GM18870 (cell line): ENCODE results near the gene DGCR6L.
"Not testable (repeated sequence)": the region's sequence is repeated elsewhere in the genome, so short reads cannot be mapped to it uniquely, and the experiment has no call there.

ENCODE experiments used
- ATAC-seq: cut with Tn5 transposase; IDR thresholded peaks from one replicate; pipeline ENCODE4 v1.9.1; 2021; ENCODE audit warnings: moderate library complexity; ENCODE audit not compliant: unreplicated experiment

The DGCR6L gene

GRCh38 chr22:20277936-20278635 lies 41.8 kb downstream of the DGCR6L start:
- ATAC-seq: not testable (repeated sequence)

GRCh38 chr22:20276468-20276867 lies 43.4 kb downstream of the DGCR6L start:
- ATAC-seq: no peak

GRCh38 chr22:20275836-20276235 lies 44.0 kb downstream of the DGCR6L start:
- ATAC-seq: no peak

GRCh38 chr22:20275325-20275724 lies 44.5 kb downstream of the DGCR6L start:
- ATAC-seq: not testable (repeated sequence)

GRCh38 chr22:20274374-20274773 lies 45.5 kb downstream of the DGCR6L start:
- not testable (repeated sequence) for ATAC-seq

GRCh38 chr22:20273758-20274181 lies 46.1 kb downstream of the DGCR6L start:
- no peak for ATAC-seq

- ATAC-seq: no peak
These were observed 47.2 kb downstream of the DGCR6L start for GRCh38 chr22:20272700-20273099.

- no peak for ATAC-seq
These were observed 47.7 kb downstream of the DGCR6L start for GRCh38 chr22:20272174-20272573.

GRCh38 chr22:20271114-20271994 lies 48.5 kb downstream of the DGCR6L start:
- ATAC-seq: no peak

GRCh38 chr22:20270190-20271113 lies 49.4 kb downstream of the DGCR6L start:
- ATAC-seq: not testable (repeated sequence)

GRCh38 chr22:20269673-20270072 lies 50.2 kb downstream of the DGCR6L start:
- not testable (repeated sequence) for ATAC-seq

GRCh38 chr22:20269201-20269600 lies 50.7 kb downstream of the DGCR6L start:
- not testable (repeated sequence) for ATAC-seq

GRCh38 chr22:20268279-20269012 lies 51.4 kb downstream of the DGCR6L start, which contains the start of gene RTN4R:
RTN4R (minus strand) TSS chr22:20268318; CDS start chr22:20268092, 226 bp downstream.
- no peak for ATAC-seq

GRCh38 chr22:20267441-20268278 lies 52.2 kb downstream of the DGCR6L start:
- ATAC-seq: no peak

GRCh38 chr22:20266667-20267440 lies 53.0 kb downstream of the DGCR6L start:
- ATAC-seq: not testable (repeated sequence)

GRCh38 chr22:20265772-20266666 lies 53.8 kb downstream of the DGCR6L start:
- ATAC-seq: not testable (repeated sequence)
